Caco-2 (cell line): Measurements from ENCODE around the gene INCA1. TPM values are rescaled to one million over a fixed set of nuclear protein-coding genes. Genes with fewer than 3 reads are reported as not detected.

Source experiments
- BruUV-seq: library from RNA; stranded (reverse); fragments of 400-500 nt; replicated peaks from 2 replicates; lab custom pipeline; 2021; lab: Mats Ljungman, UMichigan
- CTCF ChIA-PET: fragments of 300-600 bp; sonication (Branson Sonifier 250); formaldehyde crosslinking; loops from one replicate; lab custom pipeline; 2022; ENCODE audit warnings: antibody characterized with exemption; lab: Charles Lee
- POLR2A ChIA-PET: fragments of 300-600 bp; sonication (Branson Sonifier 250); formaldehyde crosslinking; loops from one replicate; lab custom pipeline; 2022; ENCODE audit warnings: antibody characterized with exemption; lab: Charles Lee
- DNase-seq, 2 experiments: peaks; one replicate each; pipeline versions ENCODE4 v3.0.0 to v3.0.0-alpha.2; 2020 to 2022
- H3K27me3 ChIP-seq: replicated peaks from 2 replicates; pipeline ENCODE4 v1.6.0; 2011; ENCODE audit warnings: low read length; ENCODE audit not compliant: control insufficient read depth, insufficient read depth
- H3K36me3 ChIP-seq: 2 replicates; pipeline ENCODE4 v1.5.1; 2011; ENCODE audit warnings: low read length; ENCODE audit not compliant: control insufficient read depth, insufficient read depth
- H3K4me1 ChIP-seq: fragments of 250-450 bp; sonication (Bioruptor Pico); 2 replicates; pipeline ENCODE4 v1.5.1; 2020; ENCODE audit warnings: mild to moderate bottlenecking
- H3K4me3 ChIP-seq: 2 replicates; pipeline ENCODE4 v1.5.1; 2011; ENCODE audit warnings: low read depth, mild to moderate bottlenecking, control low read depth, low read length
- H3K9me3 ChIP-seq: fragments of 250-450 bp; sonication (Bioruptor Pico); 2 replicates; pipeline ENCODE4 v1.5.1; 2020; ENCODE audit warnings: mild to moderate bottlenecking, moderate library complexity
- H3K27ac Mint-ChIP-seq: one replicate; pipeline ENCODE4 v1.8.0; 2022; ENCODE audit warnings: mixed read lengths; ENCODE audit not compliant: unreplicated experiment
- H3K27me3 Mint-ChIP-seq: one replicate; pipeline ENCODE4 v1.8.0; 2022; ENCODE audit warnings: mixed read lengths; ENCODE audit not compliant: insufficient read depth, unreplicated experiment
- H3K36me3 Mint-ChIP-seq: one replicate; pipeline ENCODE4 v1.8.0; 2022; ENCODE audit warnings: mild to moderate bottlenecking, mixed read lengths; ENCODE audit not compliant: insufficient read depth, unreplicated experiment
- H3K4me1 Mint-ChIP-seq: one replicate; pipeline ENCODE4 v1.8.0; 2022; ENCODE audit warnings: low read depth, mixed read lengths; ENCODE audit not compliant: unreplicated experiment
- H3K4me3 Mint-ChIP-seq: one replicate; pipeline ENCODE4 v1.8.0; 2022; ENCODE audit warnings: mild to moderate bottlenecking, moderate library complexity, mixed read lengths; ENCODE audit not compliant: unreplicated experiment
- H3K9me3 Mint-ChIP-seq: one replicate; pipeline ENCODE4 v1.8.0; 2022; ENCODE audit warnings: mixed read lengths; ENCODE audit not compliant: unreplicated experiment
- CTCF ChIP-seq, 2 experiments: fragments of 200-600 bp in 1 of 2; IDR thresholded peaks; 1 replicate in 1 of 2; 2 replicates in 1 of 2; pipeline versions ENCODE4 v1.5.1 to v1.8.0; 2011 to 2022; ENCODE audit warnings: antibody characterized with exemption in 1 of 2, control low read depth in 1 of 2, inconsistent platforms in 1 of 2, low read depth in 1 of 2, low read length in 1 of 2, mild to moderate bottlenecking in 1 of 2, moderate library complexity in 1 of 2; ENCODE audit not compliant: insufficient read depth in 1 of 2, severe bottlenecking in 1 of 2, unreplicated experiment in 1 of 2
- intact Hi-C: fragments of 100-400 bp; cut with micrococcal nuclease; formaldehyde crosslinking; loops from one replicate; pipeline ENCODE4 v1.10.0; 2022; ENCODE audit not compliant: unreplicated experiment
- microRNA-seq: library from miRNA; unstranded; fragments of <30 nt; microRNA quantifications from one replicate; pipeline ENCODE4 v1.2.0, GENCODE V29; 2022
- total RNA-seq: library from RNA; stranded (reverse); gene quantifications from 2 replicates; pipeline ENCODE4 v1.2.3, GENCODE V29; 2022

INCA1 gene
- total RNA-seq, 1 experiment from 2014 or later = 0.64 TPM

GRCh38 chr17:4938688-4939545 is 58.4 kb downstream of the INCA1 start:
- no peak overlapping the region for H3K27ac Mint-ChIP-seq

More at GRCh38 chr17:4938688-4939545, 58.4 kb downstream of the INCA1 start:
- H3K27me3 Mint-ChIP-seq = no peaks in the 10 kb centered on the region
- Histone ChIP-seq H3K27me3 (no peaks in the 10 kb centered on the region), H3K4me3 (peak overlapping the region; percentile 73), H3K36me3 (no peaks in the 10 kb centered on the region), H3K9me3 (no peaks in the 10 kb centered on the region), H3K4me1 (no peaks in the 10 kb centered on the region)
- H3K4me1 Mint-ChIP-seq = peaks cover 5% of the 10 kb centered on the region
- ChIA-PET CTCF (interaction anchor here (1.6 to 2.2 kb wide), 2 partner anchors 29 to 30 kb away, joined by 7 to 19 read pairs; partner anchors contain the start of gene SPAG7), POLR2A (interaction anchor here (1.6 to 2.6 kb wide), 3 partner anchors 13 to 30 kb away, joined by 10 to 54 read pairs (median 13); partner anchors contain the start of genes ENO3 and SPAG7)
- TSS peak; percentile 20 for BruUV-seq
- no peaks in the 10 kb centered on the region for H3K9me3 Mint-ChIP-seq
- no peak for TF ChIP-seq CTCF (IDR thresholded peaks at IDR 0.05; ENCODE audit: insufficient read depth in 1 of 2, low read depth in 1 of 2, low read length in 1 of 2, severe bottlenecking in 1 of 2, unreplicated experiment in 1 of 2)
- peaks cover 23% of the 10 kb centered on the region for H3K36me3 Mint-ChIP-seq
- no peak for DNase-seq
- intact Hi-C loops = loop anchor here (1.0 kb wide), 1 partner anchor 30 kb away; no protein-coding TSS in a partner anchor
- peak overlapping the region; percentile 87 for H3K4me3 Mint-ChIP-seq

Small RNA genes lying within 50 kb of the gene (microRNA-seq; reads per million reads assigned to microRNA genes)
- gene MIR6864 (not detected), gene MIR6865 (not detected)

Other genes with a start within 250 kb of the INCA1 start
- 9.9 and 12.1 TPM in 2 replicates for gene TM4SF5, start 225.6 kb downstream of the INCA1 start, total RNA-seq
- gene VMO1, start 211.2 kb downstream of the INCA1 start, total RNA-seq = 0.54 TPM in 1 of 2 replicates, not detected in the other
- 11.8 and 15.6 TPM in 2 replicates for gene GLTPD2, start 208.6 kb downstream of the INCA1 start, total RNA-seq
- gene PSMB6, start 201.4 kb downstream of the INCA1 start, total RNA-seq = 133 and 136 TPM in 2 replicates
- 46.5 and 47.2 TPM in 2 replicates for gene PLD2, start 190.4 kb downstream of the INCA1 start, total RNA-seq
- gene MINK1, start 164.2 kb downstream of the INCA1 start, total RNA-seq = 47.7 and 49.4 TPM in 2 replicates
- 0.86 and 1.0 TPM in 2 replicates for gene C17orf107, start 98.0 kb downstream of the INCA1 start, total RNA-seq
- not detected in 2 replicates for gene CHRNE, start 94.4 kb downstream of the INCA1 start, total RNA-seq
- not detected in 2 replicates for gene GP1BA, start 65.2 kb downstream of the INCA1 start, total RNA-seq
- 36.5 and 40.1 TPM in 2 replicates for gene SLC25A11, start 57.5 kb downstream of the INCA1 start, total RNA-seq
- 55.1 and 60.9 TPM in 2 replicates for gene RNF167, start 57.3 kb downstream of the INCA1 start, total RNA-seq
- gene PFN1, start 49.0 kb downstream of the INCA1 start, total RNA-seq = 367 and 416 TPM in 2 replicates
- gene ENO3, start 46.4 kb downstream of the INCA1 start, total RNA-seq = 8.1 and 10.6 TPM in 2 replicates
- 20.5 and 23.1 TPM in 2 replicates for gene SPAG7, start 29.7 kb downstream of the INCA1 start, total RNA-seq
- 16.2 and 18.8 TPM in 2 replicates for gene CAMTA2, start 9.8 kb downstream of the INCA1 start, total RNA-seq
- 87.5 and 92.0 TPM in 2 replicates for gene KIF1C, start 428 bp upstream of the INCA1 start, total RNA-seq
- gene SLC52A1, start 37.9 kb upstream of the INCA1 start, total RNA-seq = not detected in 2 replicates
- gene ZFP3, start 80.9 kb upstream of the INCA1 start, total RNA-seq = 3.6 and 3.7 TPM in 2 replicates
- 7.5 and 9.1 TPM in 2 replicates for gene ZNF232, start 114.4 kb upstream of the INCA1 start, total RNA-seq
- 0.16 and 0.21 TPM in 2 replicates for gene USP6, start 118.5 kb upstream of the INCA1 start, total RNA-seq
- 6.2 and 7.5 TPM in 2 replicates for gene ZNF594, start 194.3 kb upstream of the INCA1 start, total RNA-seq
- not detected in 2 replicates for gene SCIMP, start 237.3 kb upstream of the INCA1 start, total RNA-seq